Esophagus muscularis mucosa (tissue), 4 donors: ENCODE data around the gene C7orf33.

Experiments used
- EP300 ChIP-seq: sonication (generic); formaldehyde crosslinking; IDR thresholded peaks from one replicate; pipeline ENCODE4 v1.6.1; 2017; ENCODE audit warnings: antibody characterized with exemption
- POLR2A ChIP-seq: fragments of 450-650 bp; IDR thresholded peaks from one replicate; pipeline ENCODE4 v1.6.1; 2017; ENCODE audit warnings: antibody characterized with exemption, moderate library complexity, mild to moderate bottlenecking, low read depth
- TF ChIP-seq, protein P1 (sequence below), 3 experiments: fragments of 200-600 bp in 2 of 3; fragments of 450-650 bp in 1 of 3; sonication (generic) in 2 of 3; IDR thresholded peaks; one replicate each; pipeline ENCODE4 v1.5.1; 2017 to 2019; ENCODE audit warnings: antibody characterized with exemption in 3 of 3, mild to moderate bottlenecking in 2 of 3, moderate library complexity in 1 of 3

DNA sequence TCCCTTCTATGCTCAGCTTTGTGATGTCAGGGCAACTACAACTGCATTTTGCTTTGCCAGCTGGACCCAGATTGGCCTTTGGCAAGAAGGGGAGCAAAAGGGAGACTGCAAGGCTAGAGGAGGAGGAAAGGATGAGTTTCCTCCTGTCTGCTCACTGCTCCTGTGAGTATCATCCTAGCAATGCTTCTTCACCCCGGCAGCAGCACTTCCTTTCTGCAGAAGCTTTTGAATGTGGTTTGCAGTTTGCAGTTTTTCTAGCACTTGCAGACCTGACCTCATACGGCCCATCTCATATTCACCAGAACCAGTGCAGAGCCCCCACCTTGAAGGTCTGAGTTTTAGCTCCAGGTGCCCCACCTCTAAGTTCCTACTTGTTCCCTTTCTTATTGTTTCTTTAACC is 14.8 kb downstream of the C7orf33 start:
- TF ChIP-seq, protein P1, sequence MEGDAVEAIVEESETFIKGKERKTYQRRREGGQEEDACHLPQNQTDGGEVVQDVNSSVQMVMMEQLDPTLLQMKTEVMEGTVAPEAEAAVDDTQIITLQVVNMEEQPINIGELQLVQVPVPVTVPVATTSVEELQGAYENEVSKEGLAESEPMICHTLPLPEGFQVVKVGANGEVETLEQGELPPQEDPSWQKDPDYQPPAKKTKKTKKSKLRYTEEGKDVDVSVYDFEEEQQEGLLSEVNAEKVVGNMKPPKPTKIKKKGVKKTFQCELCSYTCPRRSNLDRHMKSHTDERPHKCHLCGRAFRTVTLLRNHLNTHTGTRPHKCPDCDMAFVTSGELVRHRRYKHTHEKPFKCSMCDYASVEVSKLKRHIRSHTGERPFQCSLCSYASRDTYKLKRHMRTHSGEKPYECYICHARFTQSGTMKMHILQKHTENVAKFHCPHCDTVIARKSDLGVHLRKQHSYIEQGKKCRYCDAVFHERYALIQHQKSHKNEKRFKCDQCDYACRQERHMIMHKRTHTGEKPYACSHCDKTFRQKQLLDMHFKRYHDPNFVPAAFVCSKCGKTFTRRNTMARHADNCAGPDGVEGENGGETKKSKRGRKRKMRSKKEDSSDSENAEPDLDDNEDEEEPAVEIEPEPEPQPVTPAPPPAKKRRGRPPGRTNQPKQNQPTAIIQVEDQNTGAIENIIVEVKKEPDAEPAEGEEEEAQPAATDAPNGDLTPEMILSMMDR (IDR thresholded peaks at IDR 0.05), result no peak
- no peak for TF ChIP-seq EP300
- TF ChIP-seq POLR2A, result no peak
